AG20443 (cell line): ENCODE results near the gene HOXC6.
A peak's percentile ranks its signal among the peaks of the same experiment; 100 is the strongest.

Experiments used
- DNase-seq: peaks from one replicate; pipeline ENCODE4 v3.0.0; 2012; ENCODE audit warnings: low spot score, mixed read lengths

HOXC6 gene

GRCh38 chr12:54028314-54029201 is at the start of gene HOXC6:
Gene HOXC6, plus strand, starts transcription at chr12:54028440. Its CDS starts 82 bp downstream, at chr12:54028522.
- DNase-seq: peak; percentile 71

DNA sequence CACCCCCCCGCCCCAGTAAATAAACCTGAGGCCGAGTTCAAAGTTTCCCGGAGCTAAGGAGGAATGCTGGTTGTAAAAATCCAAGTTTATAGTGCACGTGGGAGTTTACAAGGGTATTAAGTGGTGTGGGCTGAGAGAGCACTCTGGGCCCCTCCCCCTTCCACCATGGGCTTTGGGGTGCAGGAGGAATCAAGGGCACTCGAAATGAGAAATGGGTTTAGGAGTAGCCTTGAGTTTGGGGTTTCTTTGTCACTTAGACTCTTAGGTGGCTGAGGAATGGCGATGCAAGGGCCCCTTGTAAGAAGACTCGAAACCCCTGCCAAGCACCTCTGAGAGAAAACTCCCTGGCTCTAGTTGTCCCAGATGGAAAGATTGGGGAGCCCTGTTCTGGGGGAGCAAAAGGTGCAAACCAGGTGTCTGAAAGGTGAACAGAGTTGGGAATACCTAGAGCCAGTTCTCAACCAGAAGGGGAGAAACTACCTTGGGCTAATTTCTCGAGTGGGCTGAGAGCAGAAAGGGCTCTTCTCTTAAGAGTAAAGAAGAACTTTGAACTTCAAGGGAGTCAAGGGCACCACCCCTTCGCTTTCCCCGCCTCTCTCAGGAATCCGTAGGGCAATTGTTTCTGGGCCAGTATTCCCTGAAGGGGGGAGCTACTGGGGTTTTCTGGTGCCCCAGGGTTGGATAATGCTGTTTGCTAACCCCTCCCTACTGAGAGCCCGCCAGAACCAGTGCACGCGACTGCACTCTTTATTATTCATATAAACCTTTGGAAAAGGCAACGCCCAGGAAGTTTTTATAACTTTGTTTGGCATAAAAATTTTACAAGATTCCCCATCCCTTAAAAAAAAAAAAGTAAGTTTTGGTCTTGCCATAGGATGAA is 49.5 kb upstream of the HOXC6 start:
- no peak for DNase-seq

DNA sequence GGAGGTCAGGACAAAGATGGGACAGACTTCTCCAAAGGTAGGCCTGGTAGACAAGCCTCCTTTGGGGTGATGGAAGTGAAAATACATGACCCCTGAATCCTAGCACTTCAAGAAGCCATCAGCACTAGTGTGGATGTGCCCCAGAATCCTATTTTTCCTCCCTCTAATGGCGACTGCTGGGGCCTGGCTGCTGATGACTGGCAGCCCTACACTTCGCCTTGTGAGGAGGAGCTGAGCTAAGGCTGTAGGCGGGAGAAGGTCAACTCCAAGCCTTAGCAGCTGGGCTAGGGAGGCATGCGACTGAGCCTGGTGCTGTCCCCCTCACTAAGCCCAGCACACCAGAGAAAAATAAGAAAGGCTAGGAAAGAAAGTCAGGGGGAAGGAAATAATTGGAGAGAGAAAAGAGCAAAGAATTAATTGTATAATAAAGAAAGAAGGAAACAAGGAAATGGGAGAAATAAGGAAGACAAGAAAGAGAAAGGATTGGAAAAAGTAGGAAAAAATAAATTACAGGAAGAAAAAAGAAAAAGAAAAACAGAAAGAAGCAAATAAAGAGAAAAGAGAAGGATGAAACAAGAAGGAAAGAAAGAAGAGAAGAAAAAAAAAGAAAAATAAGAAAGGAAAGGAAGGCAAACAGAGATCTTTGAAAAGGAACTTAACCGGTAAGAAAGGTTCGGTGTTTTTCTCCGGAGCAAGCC is 48.0 kb upstream of the HOXC6 start:
- DNase-seq: no peak

DNA sequence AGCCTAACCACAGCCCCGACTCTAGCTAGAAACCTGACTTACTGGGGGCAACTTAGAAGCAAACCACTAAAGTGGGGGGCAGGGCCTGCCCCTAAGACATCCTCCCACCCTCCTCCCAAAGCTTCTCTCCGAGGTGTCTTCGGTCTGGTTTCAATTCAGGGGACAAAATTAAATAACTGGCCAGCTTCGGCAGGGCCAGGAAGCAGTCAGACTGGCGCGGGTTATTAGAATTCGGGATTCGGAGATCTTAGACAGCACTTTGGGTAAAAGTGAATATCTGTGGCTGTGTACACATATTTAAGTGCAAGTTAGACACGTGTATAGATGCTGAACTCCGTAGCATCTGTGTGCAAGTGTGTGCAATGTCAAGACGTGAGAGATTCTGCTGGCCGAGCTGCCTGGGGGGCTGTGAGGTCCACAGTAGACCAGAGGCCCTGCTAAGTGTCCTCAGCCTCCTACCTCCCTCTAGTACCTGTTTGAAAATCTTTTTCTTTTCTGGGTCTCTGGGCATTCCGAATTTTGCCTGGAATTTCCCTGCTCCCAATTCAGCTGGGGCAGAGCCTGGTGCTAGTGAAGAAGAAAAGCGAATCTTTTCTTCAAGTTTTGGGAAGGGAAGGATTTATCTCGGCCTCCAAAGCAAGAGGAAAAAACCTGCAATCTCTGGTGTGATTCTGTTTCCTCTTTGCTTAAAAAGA is 47.3 kb upstream of the HOXC6 start:
- no peak for DNase-seq

DNA sequence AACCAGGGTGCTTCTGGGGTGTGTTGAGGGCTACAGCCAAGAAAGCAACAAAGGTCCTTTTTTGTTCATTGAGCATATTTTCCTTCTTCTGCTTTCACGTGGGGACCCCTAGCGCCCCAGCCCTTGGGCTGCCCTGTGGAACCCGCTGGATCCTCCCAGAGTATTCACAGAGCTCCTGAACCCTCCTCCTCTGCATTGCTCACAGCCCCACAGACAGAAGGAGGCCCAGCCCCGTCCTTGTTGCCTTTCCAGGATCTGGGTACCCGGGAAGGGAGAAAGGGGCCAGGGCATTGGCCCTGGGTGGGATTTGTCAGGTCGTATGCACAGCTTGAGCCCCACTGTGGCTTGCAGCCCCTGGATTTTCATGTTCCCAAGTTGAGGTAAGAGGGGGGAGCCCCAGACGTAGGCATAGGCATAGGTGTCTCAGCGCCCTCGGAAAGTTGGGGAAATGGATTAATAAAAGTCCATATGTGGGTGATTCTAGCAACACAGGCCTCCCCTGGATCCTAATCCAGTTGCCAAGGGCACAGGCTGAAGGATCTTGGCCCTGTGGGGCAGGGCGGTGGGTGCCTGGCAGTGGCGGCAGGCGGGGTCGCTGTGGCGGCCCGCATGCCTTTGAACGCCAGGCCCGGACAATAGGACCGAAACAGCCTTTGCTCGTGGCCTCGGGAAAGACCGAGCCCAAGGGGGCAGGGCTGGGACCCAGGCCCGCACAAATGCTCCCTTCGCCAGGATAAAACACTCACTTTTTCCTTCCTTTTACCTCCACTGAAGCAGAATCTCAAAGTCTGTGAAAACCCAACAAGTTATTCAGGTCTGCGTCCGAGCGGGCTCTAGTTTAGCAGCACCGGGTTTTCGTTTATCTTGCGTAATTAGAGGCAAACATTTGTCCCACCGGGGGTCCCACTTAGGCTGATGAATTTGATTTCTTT is 46.3 kb upstream of the HOXC6 start:
- DNase-seq: no peak

- DNase-seq: no peak
Observed at GRCh38 chr12:53982648-53983567, 45.3 kb upstream of the HOXC6 start.

- no peak for DNase-seq
Observed at GRCh38 chr12:53983568-53983949, 44.7 kb upstream of the HOXC6 start.

GRCh38 chr12:53983950-53984572 is 44.2 kb upstream of the HOXC6 start:
- no peak for DNase-seq

GRCh38 chr12:53984901-53985691 is 43.1 kb upstream of the HOXC6 start, which contains the start of gene HOXC10:
Gene HOXC10, plus strand, starts transcription at chr12:53985146. Its CDS starts 114 bp downstream, at chr12:53985260.
- peak; percentile 94 for DNase-seq

GRCh38 chr12:53985692-53985993 is 42.6 kb upstream of the HOXC6 start:
- DNase-seq: no peak

DNA sequence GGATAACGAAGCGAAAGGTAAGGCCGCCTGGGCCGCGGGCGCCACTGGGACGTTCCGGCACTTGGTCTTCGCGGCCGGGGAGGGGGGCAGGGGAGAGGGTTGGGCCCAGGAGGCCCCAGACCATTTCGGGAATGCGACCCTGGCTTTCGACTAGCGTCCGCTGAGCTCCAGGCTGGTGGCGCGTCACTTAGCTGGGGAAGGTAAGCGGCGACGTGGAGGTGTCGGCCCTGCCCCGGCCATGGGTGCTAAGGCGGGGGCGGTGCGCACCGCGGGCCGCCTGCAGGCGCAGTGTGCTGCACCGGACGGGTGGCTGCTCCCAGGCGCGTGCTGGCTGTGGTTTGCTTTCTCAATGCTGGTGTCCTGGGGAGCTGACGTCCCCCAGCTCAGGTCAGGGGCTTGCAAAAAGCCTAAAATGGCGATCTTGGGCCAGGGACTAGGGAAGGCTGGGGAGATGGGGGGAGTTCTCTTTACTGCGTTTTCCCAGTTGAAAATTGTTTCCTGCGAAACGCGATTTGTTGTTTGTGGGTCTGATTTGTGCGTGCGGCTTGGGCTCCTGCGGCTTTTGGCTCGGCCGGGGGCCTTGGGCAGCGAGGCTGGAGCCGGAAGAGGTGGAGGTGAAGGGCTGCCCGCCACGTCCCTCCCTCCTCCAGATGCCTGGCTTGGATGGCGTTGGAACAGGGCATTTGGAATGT is 42.1 kb upstream of the HOXC6 start:
- no peak for DNase-seq

DNA sequence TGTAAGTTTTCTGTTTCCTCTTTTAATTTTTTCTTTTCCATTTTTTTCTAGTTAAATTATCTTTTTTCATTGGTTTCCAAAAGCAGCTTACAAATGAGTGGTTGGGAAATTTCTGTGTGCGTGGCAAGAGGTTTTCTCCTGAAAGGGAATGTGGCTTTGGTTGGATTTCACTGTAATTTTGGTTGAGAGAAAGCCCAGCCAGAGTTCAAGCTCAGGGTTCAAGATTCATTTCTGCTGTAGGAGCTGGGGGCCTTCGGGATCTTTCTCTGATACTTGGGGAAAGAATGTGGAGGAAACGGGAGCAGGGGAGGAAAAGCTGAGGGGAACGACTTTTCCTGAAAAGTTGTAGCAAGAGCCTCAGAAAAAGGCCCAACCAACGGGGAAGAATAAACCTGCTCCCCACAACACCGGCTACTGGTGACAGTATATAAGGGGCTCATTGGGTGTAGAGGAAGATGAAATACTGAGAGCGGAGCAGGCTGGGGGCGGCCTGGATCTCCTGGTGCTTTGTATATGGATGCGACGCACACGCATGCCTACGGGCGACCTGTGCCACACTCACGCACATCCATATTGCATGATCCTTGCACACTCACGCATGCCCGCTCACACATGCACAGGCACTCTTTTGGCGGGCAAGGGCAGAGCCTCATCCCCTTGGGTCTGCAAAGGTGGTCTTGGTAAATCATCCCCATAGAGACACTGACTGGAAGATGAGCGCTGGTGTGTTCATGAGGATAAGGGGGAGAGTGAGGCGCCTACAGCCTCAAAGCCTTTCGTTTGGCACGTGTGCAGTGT is 41.4 kb upstream of the HOXC6 start:
- no peak for DNase-seq

- no peak for DNase-seq
Observed at GRCh38 chr12:53987787-53988230, 40.4 kb upstream of the HOXC6 start.

- no peak for DNase-seq
Observed at GRCh38 chr12:53988541-53989226, 39.6 kb upstream of the HOXC6 start.

- peak; percentile 46 for DNase-seq
Observed at GRCh38 chr12:53989227-53990113, 38.8 kb upstream of the HOXC6 start.
